ENCODE measurements around the gene MARK2.
"Not testable (repeated sequence)": the region's sequence is repeated elsewhere in the genome, so short reads cannot be mapped to it uniquely, and the experiment has no call there.

MARK2 gene

GRCh38 chr11:63838678-63839507 is at the start of gene MARK2:
TSS of gene MARK2 (plus strand) at chr11:63839110. CDS start at chr11:63839507, 397 bp downstream.
- FAIRE-seq = peak; percentile 51

GRCh38 chr11:63791495-63792167 is 47.3 kb upstream of the MARK2 start:
- no peak for FAIRE-seq

DNA sequence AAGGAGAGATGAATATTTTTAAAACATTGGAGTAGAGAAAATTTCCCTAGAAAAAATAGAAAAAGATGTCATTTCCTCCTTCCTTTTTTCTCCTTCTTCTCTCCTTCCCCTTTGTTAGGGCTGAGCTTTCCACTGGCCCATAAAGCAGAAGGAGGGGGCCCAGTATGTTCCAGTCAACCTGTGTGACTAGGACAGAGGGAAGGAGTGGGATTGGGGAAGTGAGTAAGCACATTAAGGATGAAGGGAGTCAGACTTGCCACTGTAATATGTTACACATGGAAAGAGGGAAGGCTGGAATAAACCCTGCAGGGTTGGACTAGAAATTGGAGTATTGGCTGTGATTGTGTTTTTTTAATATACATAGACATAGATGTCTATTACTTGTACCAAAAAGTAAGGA is 45.7 kb upstream of the MARK2 start:
- no peak for FAIRE-seq

DNA sequence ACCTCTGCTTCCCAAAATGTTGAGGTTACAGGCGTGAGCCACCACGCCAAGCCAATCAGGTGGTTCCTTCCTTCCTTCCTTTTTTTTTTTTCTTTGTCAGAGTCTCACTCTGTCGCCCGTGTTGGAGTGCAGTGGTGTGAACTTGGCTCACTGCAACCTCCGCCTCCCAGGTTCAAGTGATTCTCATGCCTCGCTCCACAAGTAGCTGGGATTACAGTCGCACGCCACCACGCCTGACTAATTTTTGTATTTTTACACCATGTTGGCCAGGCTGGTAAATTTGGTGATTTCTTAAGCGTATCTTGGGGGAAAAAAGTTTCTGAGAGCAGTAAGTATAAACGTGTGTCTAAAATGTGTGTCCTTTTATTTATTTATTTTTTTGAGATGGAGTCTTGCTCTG is 43.8 kb upstream of the MARK2 start:
- no peak for FAIRE-seq

- no peak for FAIRE-seq
Measured at GRCh38 chr11:63800921-63801320, 38.0 kb upstream of the MARK2 start.

DNA sequence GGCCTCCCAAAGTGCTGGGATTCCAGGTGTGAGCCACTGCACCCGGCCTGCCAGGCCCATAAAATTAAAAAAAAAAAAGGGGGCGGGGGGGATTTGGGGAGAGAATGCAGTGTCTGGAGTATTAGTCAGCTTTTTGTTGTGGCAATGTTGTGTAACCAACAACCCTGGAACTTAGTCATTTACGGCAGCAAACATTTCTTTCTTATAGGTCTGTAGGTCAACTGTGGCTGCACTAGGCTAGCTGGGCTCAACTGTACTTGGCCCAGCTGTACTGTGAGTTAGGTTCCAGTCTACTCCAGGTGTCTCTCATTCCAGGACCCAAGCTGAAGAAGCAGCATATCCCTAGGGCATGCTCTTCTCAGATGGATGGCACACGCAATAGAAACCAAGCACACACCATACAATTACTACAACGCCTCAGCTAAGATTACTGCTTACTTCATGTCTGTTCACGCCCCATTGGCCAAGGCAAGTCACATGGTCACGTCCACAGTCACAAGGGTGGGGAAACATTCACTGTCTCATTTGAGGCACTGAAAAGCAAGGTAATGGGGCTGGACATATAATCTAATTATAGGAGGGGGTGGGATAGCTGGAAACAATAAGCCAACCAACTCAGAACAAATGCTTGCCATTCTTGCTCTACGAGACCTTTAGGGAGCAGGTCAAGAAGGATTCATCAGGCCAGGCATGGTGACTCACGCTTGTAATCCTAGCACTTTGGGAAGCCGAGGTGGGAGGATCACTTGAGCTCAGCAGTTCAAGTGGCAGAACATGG is 36.1 kb upstream of the MARK2 start:
- FAIRE-seq = no peak

DNA sequence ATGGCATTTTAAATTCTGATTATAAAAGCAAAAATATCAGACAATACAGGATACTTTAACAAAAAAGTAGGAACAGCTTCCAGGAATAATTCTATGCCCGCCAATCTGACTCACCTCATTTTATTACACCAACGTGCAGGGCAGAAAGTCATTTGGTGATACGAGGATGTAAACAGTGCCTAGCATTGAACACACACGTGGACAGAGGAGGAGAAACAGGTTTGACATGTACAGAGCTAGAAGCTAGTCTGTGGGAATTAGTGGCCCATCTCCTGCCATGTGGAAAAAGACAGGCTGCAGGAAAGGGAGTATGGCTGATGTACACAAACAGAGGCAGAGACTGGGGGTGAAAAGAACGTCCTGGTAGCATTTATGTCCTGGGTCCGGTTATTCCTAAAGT is 34.7 kb upstream of the MARK2 start:
- no peak for FAIRE-seq

DNA sequence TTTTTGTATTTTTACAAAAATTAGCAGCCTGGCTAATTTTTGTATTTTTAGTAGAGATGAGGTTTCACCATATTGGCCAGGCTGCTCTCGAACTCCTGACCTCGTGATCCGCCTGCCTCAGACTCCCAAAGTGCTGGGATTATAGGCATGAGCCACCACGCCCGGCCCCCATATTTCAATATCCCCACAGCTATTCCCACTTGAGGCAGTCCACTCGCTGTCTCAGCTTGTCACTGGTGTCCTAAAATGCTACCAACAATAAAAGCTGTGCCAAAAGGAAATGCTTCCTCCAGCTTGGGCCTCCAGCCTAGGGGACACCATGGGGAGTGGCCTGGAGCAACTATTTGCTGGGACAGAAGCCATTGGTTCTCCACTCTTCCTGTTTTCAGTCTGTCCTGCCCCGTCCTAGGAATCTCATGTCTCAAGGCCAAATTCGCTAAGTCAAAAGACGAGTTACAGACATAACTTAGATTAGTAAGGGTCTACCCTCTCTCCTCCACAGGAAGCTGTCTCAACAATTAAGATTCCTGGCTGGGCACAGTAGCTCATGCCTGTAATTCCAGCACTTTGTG is 33.0 kb upstream of the MARK2 start:
- no peak for FAIRE-seq

- not testable (repeated sequence) for FAIRE-seq
Measured at GRCh38 chr11:63810383-63810782, 28.5 kb upstream of the MARK2 start.

DNA sequence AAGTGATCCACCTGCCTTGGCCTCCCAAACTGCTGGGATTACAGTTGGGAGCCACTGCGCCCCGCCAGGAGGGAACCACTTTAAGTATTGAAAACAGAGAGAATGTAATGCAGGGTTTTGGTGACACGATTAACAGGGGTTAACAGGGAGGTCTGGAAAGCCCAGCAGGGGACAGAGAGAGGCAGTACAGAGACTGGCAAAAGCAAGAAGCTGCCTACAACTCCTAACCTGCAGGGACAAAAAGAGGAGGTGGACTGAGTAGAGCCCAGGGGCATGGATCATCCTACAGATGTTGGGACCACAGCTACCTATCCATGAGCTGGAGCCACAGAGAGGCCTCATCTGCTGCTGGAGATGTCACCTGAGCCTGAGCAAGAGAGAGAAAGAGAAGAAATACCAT is 27.4 kb upstream of the MARK2 start:
- FAIRE-seq = no peak

DNA sequence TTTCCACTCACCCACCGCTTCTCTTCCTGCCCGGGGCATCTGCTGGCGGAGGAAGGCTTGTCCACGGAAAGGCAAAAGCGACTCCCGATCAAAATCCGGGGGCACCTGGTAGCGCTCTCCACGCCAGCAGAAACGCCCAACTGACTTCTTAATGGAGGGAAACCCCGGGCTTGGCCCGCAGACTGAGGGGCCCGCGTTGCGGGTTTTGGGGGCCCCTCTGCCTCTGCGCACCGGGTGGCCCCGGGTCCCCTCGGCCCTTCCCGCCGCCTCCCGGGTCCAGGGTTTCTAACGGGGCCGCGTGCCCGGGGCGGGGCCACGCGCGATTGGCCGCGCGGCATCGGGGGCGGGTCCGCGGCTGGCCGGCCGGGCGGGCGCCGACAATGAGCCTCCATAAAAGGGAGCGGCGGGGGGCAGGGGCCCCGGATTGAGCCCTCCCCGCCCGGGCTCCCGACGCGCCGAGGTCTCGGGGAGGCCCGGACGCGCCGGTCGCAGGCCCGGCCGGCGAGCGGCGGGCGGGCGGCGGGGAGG is 25.8 kb upstream of the MARK2 start, which contains the start of gene SPINDOC:
TSS of gene SPINDOC (plus strand) at position 422 of the 528 bp plus-strand sequence. CDS start 231 bp downstream, outside the sequence.
- FAIRE-seq = no peak

- no peak for FAIRE-seq
Measured at GRCh38 chr11:63813563-63814382, 25.1 kb upstream of the MARK2 start.

DNA sequence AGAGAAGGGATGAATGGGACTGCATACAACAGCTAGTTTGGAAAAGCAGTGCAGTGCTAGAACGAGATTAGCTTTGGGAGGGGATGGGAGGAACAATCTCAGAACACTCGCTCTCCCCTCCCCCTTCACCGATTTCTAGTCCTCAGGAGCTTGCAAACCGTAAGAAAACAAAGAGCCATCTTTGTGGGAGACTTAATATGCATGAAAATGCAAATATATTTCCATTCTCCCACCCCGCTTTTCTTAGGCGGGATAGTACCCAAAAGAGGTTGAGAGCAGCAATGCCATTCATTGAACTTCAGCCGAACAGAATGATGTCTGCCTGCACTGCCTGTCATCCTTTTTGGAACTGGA is 24.6 kb upstream of the MARK2 start:
- no peak for FAIRE-seq

- no peak for FAIRE-seq
Measured at GRCh38 chr11:63816166-63816565, 22.7 kb upstream of the MARK2 start.

- FAIRE-seq = no peak
Measured at GRCh38 chr11:63816732-63817131, 22.2 kb upstream of the MARK2 start.

- FAIRE-seq = no peak
Measured at GRCh38 chr11:63817758-63818498, 21.0 kb upstream of the MARK2 start.

DNA sequence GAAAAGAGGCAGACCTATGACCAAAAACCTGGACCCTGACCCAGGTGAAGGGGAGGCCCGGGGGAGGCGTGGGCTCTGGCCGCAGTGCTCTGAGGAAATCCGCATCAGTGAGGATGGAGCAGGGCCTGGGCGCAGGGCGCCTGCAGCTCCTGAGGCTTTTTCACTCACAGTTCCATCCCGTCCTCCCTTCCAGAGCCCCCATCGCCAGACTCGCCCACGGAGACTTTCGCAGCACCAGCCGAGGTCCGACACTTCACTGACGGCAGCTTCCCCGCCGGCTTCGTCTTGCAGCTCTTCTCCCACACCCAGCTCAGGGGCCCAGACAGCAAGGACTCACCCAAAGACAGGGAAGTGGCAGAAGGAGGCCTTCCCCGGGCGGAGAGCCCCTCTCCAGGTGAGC is 20.3 kb upstream of the MARK2 start:
- no peak for FAIRE-seq

DNA sequence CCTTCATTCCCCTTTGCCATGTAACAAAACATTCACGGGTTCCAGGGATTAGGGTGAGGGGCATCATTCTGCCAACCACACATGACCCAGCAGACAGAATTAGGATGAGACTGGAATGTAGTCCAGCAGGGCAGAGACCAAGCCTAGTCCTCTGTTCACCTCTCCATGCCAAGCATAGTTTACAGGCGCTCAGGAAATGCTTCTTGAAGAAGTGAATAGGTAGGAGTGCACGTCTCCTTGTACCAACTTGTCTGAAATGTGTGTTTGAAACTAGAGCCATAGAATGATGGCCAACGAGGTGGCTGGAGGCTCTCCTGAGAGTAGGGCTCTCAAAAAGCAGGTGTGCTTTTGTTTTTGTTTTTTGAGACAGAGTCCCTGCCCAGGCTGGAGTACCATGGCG is 17.5 kb upstream of the MARK2 start:
- no peak for FAIRE-seq

GRCh38 chr11:63826471-63827190 is 12.3 kb upstream of the MARK2 start:
- no peak for FAIRE-seq

- FAIRE-seq = no peak
Measured at GRCh38 chr11:63829823-63830489, 9.0 kb upstream of the MARK2 start.
